ENCODE data around the gene TEX2. TPM values are rescaled to one million over a fixed set of nuclear protein-coding genes. Genes with fewer than 3 reads are reported as not detected.

Gene TEX2
- total and polyA plus RNA-seq, 2 donors (not counting 3 experiments of a cell fraction or from before 2014, with no cell fraction given), result 13.3 to 25.8 TPM

DNA sequence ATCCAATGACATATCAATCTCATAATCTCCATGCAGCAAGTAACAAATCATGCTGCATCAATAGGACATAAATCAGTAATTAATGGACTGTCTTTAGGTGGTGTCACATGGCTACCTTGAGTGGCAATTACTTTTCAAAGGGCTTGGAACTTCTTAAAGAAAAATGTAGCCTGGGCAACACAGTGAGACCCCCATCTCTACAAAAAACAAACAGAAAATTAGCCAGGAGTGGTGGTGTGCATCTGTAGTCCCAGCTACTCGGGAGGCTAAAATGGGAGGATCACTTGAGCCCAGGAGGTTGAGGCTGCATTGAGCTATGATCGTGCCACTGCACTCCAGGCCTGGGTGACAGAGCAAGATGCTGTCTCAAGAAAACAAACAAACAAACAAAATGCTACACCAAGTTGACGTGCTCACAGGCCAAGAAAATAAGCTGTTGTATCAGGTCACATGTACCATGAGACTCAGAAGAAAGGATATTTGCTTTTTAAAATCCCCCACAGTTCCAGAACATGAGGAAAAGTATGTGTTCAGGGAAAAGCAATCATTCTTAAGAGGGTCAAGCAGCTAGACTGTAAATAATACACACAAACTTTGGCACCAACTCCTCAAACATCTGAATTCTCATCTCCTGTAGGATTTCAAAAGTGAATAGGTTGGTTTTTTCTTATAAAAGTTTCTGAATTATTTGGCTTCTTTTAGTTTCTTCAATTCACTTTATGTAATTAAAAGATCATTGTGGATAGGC, 109.3 kb downstream of the TEX2 start:
- Histone ChIP-seq H3K4me2 (ENCODE audit: insufficient read depth, low read length) (no peak overlapping the region), H3K4me1 (ENCODE audit: control insufficient read depth, extremely low read depth, insufficient read depth, low read length) (peaks cover 21% of the 10 kb centered on the region), H4K20me1 (replicated peaks; ENCODE audit: control insufficient read depth, extremely low read depth, insufficient read depth, low read length) (no peaks in the 10 kb centered on the region), H2AFZ (ENCODE audit: low read depth, low read length) (no peak overlapping the region), H3K9me3 (replicated peaks; ENCODE audit: control insufficient read depth, insufficient read depth, low read length) (no peaks in the 10 kb centered on the region), H3K9me1 (replicated peaks; ENCODE audit: control insufficient read depth, extremely low read depth, insufficient read depth, low read length) (no peaks in the 10 kb centered on the region), H3K4me3 (replicated peaks in 1 of 3; ENCODE audit: insufficient read depth in 1 of 3, low read depth in 1 of 3, low read length in 3 of 3) (no peak overlapping the region), H3K27me3 (ENCODE audit: control insufficient read depth in 2 of 2, insufficient read depth in 2 of 2, low read length in 2 of 2) (no peaks in the 10 kb centered on the region), H3K9ac (replicated peaks; ENCODE audit: extremely low read depth, insufficient read depth, low read length) (no peak overlapping the region), H3K79me2 (ENCODE audit: control insufficient read depth, insufficient read depth, low read length) (no peaks in the 10 kb centered on the region), H3K36me3 (ENCODE audit: control insufficient read depth in 2 of 2, extremely low read depth in 1 of 2, insufficient read depth in 2 of 2, low read length in 2 of 2) (peaks cover 2 to 4% of the 10 kb centered on the region in 2 experiments), H3K27ac (ENCODE audit: insufficient read depth, low read depth, low read length) (no peak overlapping the region)
- ChIA-PET CTCF (interaction anchor here (1.3 to 2.2 kb wide), 2 partner anchors 12 to 128 kb away, joined by 3 to 6 read pairs; no protein-coding TSS in a partner anchor), POLR2A (interaction anchor here (0.6 kb wide), 1 partner anchor 133 kb away, joined by 5 read pairs; the partner anchor contains the start of gene ICAM2)
- intact Hi-C loops (cut with micrococcal nuclease) (no loop called here), dilution Hi-C loops (cut with MboI; ENCODE audit: extremely low pct_ligation_motif_present, low sequenced_read_pairs) (no loop called here)
- FAIRE-seq, result no peak
- TF ChIP-seq, protein P1, sequence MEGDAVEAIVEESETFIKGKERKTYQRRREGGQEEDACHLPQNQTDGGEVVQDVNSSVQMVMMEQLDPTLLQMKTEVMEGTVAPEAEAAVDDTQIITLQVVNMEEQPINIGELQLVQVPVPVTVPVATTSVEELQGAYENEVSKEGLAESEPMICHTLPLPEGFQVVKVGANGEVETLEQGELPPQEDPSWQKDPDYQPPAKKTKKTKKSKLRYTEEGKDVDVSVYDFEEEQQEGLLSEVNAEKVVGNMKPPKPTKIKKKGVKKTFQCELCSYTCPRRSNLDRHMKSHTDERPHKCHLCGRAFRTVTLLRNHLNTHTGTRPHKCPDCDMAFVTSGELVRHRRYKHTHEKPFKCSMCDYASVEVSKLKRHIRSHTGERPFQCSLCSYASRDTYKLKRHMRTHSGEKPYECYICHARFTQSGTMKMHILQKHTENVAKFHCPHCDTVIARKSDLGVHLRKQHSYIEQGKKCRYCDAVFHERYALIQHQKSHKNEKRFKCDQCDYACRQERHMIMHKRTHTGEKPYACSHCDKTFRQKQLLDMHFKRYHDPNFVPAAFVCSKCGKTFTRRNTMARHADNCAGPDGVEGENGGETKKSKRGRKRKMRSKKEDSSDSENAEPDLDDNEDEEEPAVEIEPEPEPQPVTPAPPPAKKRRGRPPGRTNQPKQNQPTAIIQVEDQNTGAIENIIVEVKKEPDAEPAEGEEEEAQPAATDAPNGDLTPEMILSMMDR (IDR thresholded peaks at IDR 0.05; ENCODE audit: extremely low read depth in 1 of 2, insufficient read depth in 1 of 2, low read depth in 1 of 2, low read length in 2 of 2), result no peak
- no peak for TF ChIP-seq GATA2 (IDR thresholded peaks at IDR 0.05; ENCODE audit: insufficient read depth, insufficient read length, low read depth, low read length)
- no peak for TF ChIP-seq POLR2AphosphoS5 (IDR thresholded peaks at IDR 0.05; ENCODE audit: insufficient read depth, low read depth, low read length)
- TF ChIP-seq MYC (IDR thresholded peaks at IDR 0.05; ENCODE audit: low read depth, low read length), result no peak
- TF ChIP-seq FOS (IDR thresholded peaks at IDR 0.05; ENCODE audit: borderline replicate concordance, insufficient read depth, low read length), result no peak
- no peak for TF ChIP-seq EZH2 (IDR thresholded peaks at IDR 0.05; ENCODE audit: borderline replicate concordance, low read depth, low read length, severe bottlenecking)
- TF ChIP-seq JUN (IDR thresholded peaks at IDR 0.05; ENCODE audit: borderline replicate concordance, insufficient read depth, insufficient read length, low read depth), result no peak
- TF ChIP-seq, protein P2, sequence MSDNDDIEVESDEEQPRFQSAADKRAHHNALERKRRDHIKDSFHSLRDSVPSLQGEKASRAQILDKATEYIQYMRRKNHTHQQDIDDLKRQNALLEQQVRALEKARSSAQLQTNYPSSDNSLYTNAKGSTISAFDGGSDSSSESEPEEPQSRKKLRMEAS (IDR thresholded peaks at IDR 0.05; ENCODE audit: insufficient read depth, insufficient read length), result no peak
- no peak for TF ChIP-seq POLR2A (IDR thresholded peaks at IDR 0.05; ENCODE audit: low read depth, low read length)
- BruUV-seq (replicated peaks), result no TSS peak
- no peak for DNase-seq (ENCODE audit: low read depth, low spot score)

Measured in endothelial cell of umbilical vein (primary cell).